B cell (primary cell): ENCODE measurements around the gene SIK3.

Source experiments
- EZH2 ChIP-seq: IDR thresholded peaks from 2 replicates; pipeline ENCODE4 v1.6.1; 2012; ENCODE audit warnings: borderline replicate concordance, low read depth, mild to moderate bottlenecking, moderate library complexity, low read length; ENCODE audit not compliant: insufficient read depth, poor library complexity, severe bottlenecking
- TF ChIP-seq, protein P1 (sequence below): fragments of 200-600 bp; IDR thresholded peaks from one replicate; pipeline ENCODE4 v1.8.0; 2022; ENCODE audit warnings: antibody characterized with exemption, mild to moderate bottlenecking

GRCh38 chr11:117097014-117097388 lies 1.2 kb downstream of the SIK3 start:
- TF ChIP-seq, protein P1, sequence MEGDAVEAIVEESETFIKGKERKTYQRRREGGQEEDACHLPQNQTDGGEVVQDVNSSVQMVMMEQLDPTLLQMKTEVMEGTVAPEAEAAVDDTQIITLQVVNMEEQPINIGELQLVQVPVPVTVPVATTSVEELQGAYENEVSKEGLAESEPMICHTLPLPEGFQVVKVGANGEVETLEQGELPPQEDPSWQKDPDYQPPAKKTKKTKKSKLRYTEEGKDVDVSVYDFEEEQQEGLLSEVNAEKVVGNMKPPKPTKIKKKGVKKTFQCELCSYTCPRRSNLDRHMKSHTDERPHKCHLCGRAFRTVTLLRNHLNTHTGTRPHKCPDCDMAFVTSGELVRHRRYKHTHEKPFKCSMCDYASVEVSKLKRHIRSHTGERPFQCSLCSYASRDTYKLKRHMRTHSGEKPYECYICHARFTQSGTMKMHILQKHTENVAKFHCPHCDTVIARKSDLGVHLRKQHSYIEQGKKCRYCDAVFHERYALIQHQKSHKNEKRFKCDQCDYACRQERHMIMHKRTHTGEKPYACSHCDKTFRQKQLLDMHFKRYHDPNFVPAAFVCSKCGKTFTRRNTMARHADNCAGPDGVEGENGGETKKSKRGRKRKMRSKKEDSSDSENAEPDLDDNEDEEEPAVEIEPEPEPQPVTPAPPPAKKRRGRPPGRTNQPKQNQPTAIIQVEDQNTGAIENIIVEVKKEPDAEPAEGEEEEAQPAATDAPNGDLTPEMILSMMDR, result no peak
- TF ChIP-seq EZH2, result no peak
